Liver (tissue), 3 donors: Measurements from ENCODE around the gene USP33.

Experiments
- GABPA ChIP-seq, 2 donors: IDR thresholded peaks in 1 of 2; conservative IDR thresholded peaks in 1 of 2; 2 replicates each; pipeline ENCODE4 v1.6.1; 2016; ENCODE audit warnings: antibody characterized with exemption in 2 of 2, mild to moderate bottlenecking in 1 of 2, moderate library complexity in 1 of 2
- RAD21 ChIP-seq, 2 donors: IDR thresholded peaks; 2 replicates each; pipeline ENCODE4 v1.6.1; 2016; ENCODE audit warnings: antibody characterized with exemption in 2 of 2, mild to moderate bottlenecking in 2 of 2
- YY1 ChIP-seq: IDR thresholded peaks from 2 replicates; pipeline ENCODE4 v1.6.1; 2016; ENCODE audit warnings: antibody characterized with exemption, mild to moderate bottlenecking
- TF ChIP-seq, protein P1 (sequence below): fragments of 150-350 bp; IDR thresholded peaks from 2 replicates; pipeline ENCODE4 v1.5.1; 2017; ENCODE audit warnings: improper control_type of control experiment, low read depth, low read length; ENCODE audit not compliant: missing input control
- donor health status: healthy.
- donor health status: healthy.

DNA sequence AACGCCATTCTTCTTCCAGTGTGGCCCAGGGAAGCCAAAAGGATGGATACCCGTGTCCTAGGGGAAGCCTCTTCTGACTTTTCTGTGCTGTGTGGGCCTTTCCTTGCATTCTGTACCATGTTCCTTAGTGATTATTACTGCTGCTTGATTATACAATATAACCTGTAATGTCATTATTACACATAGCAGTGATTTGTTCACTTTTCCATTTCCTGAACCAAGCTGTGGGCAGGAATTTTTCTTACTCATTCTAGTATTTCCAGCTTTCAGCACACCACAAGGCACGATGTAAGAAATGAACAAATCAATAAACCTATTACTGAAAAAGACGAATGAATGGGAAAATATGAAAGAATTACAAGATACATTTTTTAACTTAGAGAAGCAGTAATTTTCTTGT, 8.4 kb upstream of the USP33 start:
- TF ChIP-seq, protein P1, sequence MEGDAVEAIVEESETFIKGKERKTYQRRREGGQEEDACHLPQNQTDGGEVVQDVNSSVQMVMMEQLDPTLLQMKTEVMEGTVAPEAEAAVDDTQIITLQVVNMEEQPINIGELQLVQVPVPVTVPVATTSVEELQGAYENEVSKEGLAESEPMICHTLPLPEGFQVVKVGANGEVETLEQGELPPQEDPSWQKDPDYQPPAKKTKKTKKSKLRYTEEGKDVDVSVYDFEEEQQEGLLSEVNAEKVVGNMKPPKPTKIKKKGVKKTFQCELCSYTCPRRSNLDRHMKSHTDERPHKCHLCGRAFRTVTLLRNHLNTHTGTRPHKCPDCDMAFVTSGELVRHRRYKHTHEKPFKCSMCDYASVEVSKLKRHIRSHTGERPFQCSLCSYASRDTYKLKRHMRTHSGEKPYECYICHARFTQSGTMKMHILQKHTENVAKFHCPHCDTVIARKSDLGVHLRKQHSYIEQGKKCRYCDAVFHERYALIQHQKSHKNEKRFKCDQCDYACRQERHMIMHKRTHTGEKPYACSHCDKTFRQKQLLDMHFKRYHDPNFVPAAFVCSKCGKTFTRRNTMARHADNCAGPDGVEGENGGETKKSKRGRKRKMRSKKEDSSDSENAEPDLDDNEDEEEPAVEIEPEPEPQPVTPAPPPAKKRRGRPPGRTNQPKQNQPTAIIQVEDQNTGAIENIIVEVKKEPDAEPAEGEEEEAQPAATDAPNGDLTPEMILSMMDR: no peak
- TF ChIP-seq YY1 (no peak), RAD21 (IDR thresholded peaks at IDR 0.05) (no peak), GABPA (IDR thresholded peaks at IDR 0.05 in 1 of 2, conservative IDR thresholded peaks at IDR 0.05 in 1 of 2) (no peak)
